Vagina (tissue), 2 donors: ENCODE results near the gene PLEKHA6.

ENCODE experiments used
- CTCF ChIP-seq, 3 experiments: fragments of 450-650 bp in 2 of 3; fragments of 200-600 bp in 1 of 3; sonication (generic) in 1 of 3; IDR thresholded peaks; one replicate each; pipeline ENCODE4 v1.5.1; 2017 to 2019; ENCODE audit warnings: antibody characterized with exemption in 3 of 3, mild to moderate bottlenecking in 2 of 3, moderate library complexity in 2 of 3
- POLR2AphosphoS5 ChIP-seq, 2 donors: sonication (generic); formaldehyde crosslinking; IDR thresholded peaks; one replicate each; pipeline ENCODE4 v1.9.0; 2017; ENCODE audit warnings: antibody characterized with exemption in 2 of 2, mild to moderate bottlenecking in 2 of 2, low read depth in 1 of 2; ENCODE audit not compliant: insufficient read depth in 1 of 2

- TF ChIP-seq CTCF (IDR thresholded peaks at IDR 0.05) (no peak), POLR2AphosphoS5 (IDR thresholded peaks at IDR 0.05; ENCODE audit: insufficient read depth in 1 of 2, low read depth in 1 of 2) (peak in 1 of 2 donors; percentile 12)
These were observed 35.8 kb downstream of the PLEKHA6 start for GRCh38 chr1:204323887-204324286.
